GM12873 (cell line): ENCODE data around the gene EPC1.

ENCODE experiments used
- CTCF ChIP-seq: IDR thresholded peaks from 2 replicates; pipeline ENCODE4 v1.5.1; 2012; ENCODE audit warnings: low read depth, mild to moderate bottlenecking, moderate library complexity, low read length, control low read depth; ENCODE audit not compliant: insufficient read depth; ENCODE audit errors: missing control alignments

The EPC1 gene

GRCh38 chr10:32376097-32376496 is 29.1 kb upstream of the EPC1 start:
- TF ChIP-seq CTCF: no peak

GRCh38 chr10:32375631-32376030 is 28.7 kb upstream of the EPC1 start:
- TF ChIP-seq CTCF: no peak

GRCh38 chr10:32374605-32375004 is 27.6 kb upstream of the EPC1 start:
- TF ChIP-seq CTCF: no peak

- TF ChIP-seq CTCF: no peak
These were observed 26.5 kb upstream of the EPC1 start for GRCh38 chr10:32373496-32373895.

GRCh38 chr10:32373031-32373430 is 26.1 kb upstream of the EPC1 start:
- no peak for TF ChIP-seq CTCF

- TF ChIP-seq CTCF: no peak
These were observed 25.3 kb upstream of the EPC1 start for GRCh38 chr10:32372000-32372875.

- no peak for TF ChIP-seq CTCF
These were observed 24.1 kb upstream of the EPC1 start for GRCh38 chr10:32371101-32371500.
